ENCODE results near the gene SLC13A1.

- TF ChIP-seq, protein P1, sequence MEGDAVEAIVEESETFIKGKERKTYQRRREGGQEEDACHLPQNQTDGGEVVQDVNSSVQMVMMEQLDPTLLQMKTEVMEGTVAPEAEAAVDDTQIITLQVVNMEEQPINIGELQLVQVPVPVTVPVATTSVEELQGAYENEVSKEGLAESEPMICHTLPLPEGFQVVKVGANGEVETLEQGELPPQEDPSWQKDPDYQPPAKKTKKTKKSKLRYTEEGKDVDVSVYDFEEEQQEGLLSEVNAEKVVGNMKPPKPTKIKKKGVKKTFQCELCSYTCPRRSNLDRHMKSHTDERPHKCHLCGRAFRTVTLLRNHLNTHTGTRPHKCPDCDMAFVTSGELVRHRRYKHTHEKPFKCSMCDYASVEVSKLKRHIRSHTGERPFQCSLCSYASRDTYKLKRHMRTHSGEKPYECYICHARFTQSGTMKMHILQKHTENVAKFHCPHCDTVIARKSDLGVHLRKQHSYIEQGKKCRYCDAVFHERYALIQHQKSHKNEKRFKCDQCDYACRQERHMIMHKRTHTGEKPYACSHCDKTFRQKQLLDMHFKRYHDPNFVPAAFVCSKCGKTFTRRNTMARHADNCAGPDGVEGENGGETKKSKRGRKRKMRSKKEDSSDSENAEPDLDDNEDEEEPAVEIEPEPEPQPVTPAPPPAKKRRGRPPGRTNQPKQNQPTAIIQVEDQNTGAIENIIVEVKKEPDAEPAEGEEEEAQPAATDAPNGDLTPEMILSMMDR (IDR thresholded peaks at IDR 0.05): no peak
- TF ChIP-seq POLR2AphosphoS5 (IDR thresholded peaks at IDR 0.05): no peak
- no peak for TF ChIP-seq POLR2A (IDR thresholded peaks at IDR 0.05)
Measured at GRCh38 chr7:123143252-123144006, 56.3 kb downstream of the SLC13A1 start.
